ENCODE data around the gene PPA2. TPM values are rescaled to one million over a fixed set of nuclear protein-coding genes. Genes with fewer than 3 reads are reported as not detected.

PPA2 gene
- total RNA-seq, 1 experiment from 2014 or later: 98.5 TPM

DNA sequence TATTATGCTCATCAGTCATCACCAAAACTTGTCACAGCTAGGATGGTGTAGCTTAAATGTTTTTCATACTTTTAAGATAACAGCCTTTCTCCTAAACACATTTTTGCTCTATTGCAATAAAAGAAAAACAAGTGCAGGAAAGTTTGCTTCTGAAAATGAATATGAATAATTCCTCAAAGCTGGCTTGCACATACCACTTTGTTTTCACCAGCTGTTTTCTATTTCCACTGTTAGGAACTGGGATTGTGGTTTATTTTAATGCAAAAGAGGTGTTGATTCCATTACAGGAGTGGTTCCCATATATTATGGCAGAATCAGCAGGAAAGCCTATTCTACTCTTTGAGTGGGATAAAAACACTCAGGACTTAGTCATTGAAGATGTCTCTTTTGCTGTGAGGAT, 145.9 kb downstream of the PPA2 start:
- intact Hi-C loops (cut with micrococcal nuclease): no loop called here
- Histone ChIP-seq H3K4me3 (replicated peaks in 1 of 2; ENCODE audit: low read depth in 1 of 2, low read length in 2 of 2) (no peak overlapping the region), H2AFZ (ENCODE audit: low read depth, low read length, poor library complexity, severe bottlenecking) (no peak overlapping the region), H3K4me1 (ENCODE audit: control insufficient read depth in 1 of 2, insufficient read depth in 2 of 2, low read length in 2 of 2) (no peaks in the 10 kb centered on the region), H3K36me3 (ENCODE audit: control insufficient read depth in 1 of 2, insufficient read depth in 2 of 2, low read length in 2 of 2) (no peaks in the 10 kb centered on the region), H3K27me3 (ENCODE audit: insufficient read depth, low read length) (no peaks in the 10 kb centered on the region), H3K9me2 (ENCODE audit: insufficient read depth) (no peaks in the 10 kb centered on the region), H3K4me2 (ENCODE audit: low read length) (no peak overlapping the region), H3K9me3 (ENCODE audit: control insufficient read depth in 1 of 2, insufficient read depth in 1 of 2, low read depth in 1 of 2, low read length in 2 of 2) (no peaks in the 10 kb centered on the region), H3K9ac (ENCODE audit: low read length) (no peak overlapping the region), H3K79me2 (ENCODE audit: insufficient read depth, low read length) (no peaks in the 10 kb centered on the region), H3K27ac (ENCODE audit: low read depth, low read length) (no peak overlapping the region), H4K20me1 (ENCODE audit: insufficient read depth) (no peaks in the 10 kb centered on the region)
- RAD21 ChIA-PET (ENCODE audit: low non-redundant PET in 1 of 2, low total read pairs in 2 of 2, uncharacterized antibody in 2 of 2, unreplicated experiment in 2 of 2): no interaction called here
- CTCF ChIA-PET: no interaction called here
- TF ChIP-seq CBX3 (IDR thresholded peaks at IDR 0.05; ENCODE audit: low read depth) (no peak), RAD21 (IDR thresholded peaks at IDR 0.05; ENCODE audit: low read depth) (no peak), TCF7L2 (IDR thresholded peaks at IDR 0.05; ENCODE audit: borderline replicate concordance, extremely low read depth, insufficient read depth, insufficient read length) (no peak), JUND (IDR thresholded peaks at IDR 0.05) (no peak), SIN3A (IDR thresholded peaks at IDR 0.05; ENCODE audit: low read depth) (no peak)
- TF ChIP-seq, protein P1, sequence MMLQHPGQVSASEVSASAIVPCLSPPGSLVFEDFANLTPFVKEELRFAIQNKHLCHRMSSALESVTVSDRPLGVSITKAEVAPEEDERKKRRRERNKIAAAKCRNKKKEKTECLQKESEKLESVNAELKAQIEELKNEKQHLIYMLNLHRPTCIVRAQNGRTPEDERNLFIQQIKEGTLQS (IDR thresholded peaks at IDR 0.05): no peak
- DNase-seq (ENCODE audit: low read depth, low spot score) (no peak), ATAC-seq (no peak)
- POLR2A ChIA-PET: no interaction called here
- no TSS peak for BruUV-seq (replicated peaks)

DNA sequence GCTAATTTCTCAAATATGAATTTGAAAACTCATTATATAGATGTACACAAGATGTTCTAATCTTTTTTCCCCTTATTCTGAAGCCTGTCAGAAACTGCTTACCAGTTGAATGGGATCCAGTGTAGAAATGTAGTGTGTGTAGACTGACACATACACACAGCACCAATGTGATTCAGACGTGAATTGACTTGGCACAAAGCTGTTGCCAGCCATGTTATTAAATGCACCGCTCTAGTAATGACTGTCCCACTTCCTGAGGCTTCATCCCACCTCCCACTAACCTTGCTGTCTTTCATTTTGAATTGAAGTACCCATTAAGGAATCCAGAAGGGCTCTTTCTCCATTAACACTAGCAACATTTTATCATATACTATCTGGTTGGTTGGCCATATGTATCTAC, 146.6 kb downstream of the PPA2 start:
- intact Hi-C loops (cut with micrococcal nuclease): no loop called here
- no peaks in the 10 kb centered on the region for H3K36me3 ChIP-seq (ENCODE audit: control insufficient read depth in 1 of 2, insufficient read depth in 2 of 2, low read length in 2 of 2)
- ChIA-PET POLR2A (no interaction called here), CTCF (no interaction called here), RAD21 (ENCODE audit: low non-redundant PET in 1 of 2, low total read pairs in 2 of 2, uncharacterized antibody in 2 of 2, unreplicated experiment in 2 of 2) (no interaction called here)
- H3K4me3 ChIP-seq (replicated peaks in 1 of 2; ENCODE audit: low read depth in 1 of 2, low read length in 2 of 2): no peak overlapping the region
- DNase-seq (ENCODE audit: low read depth, low spot score): no peak
- H3K4me1 ChIP-seq (ENCODE audit: control insufficient read depth in 1 of 2, insufficient read depth in 2 of 2, low read length in 2 of 2): no peaks in the 10 kb centered on the region
- no TSS peak for BruUV-seq (replicated peaks)
- H3K9me3 ChIP-seq (ENCODE audit: control insufficient read depth in 1 of 2, insufficient read depth in 1 of 2, low read depth in 1 of 2, low read length in 2 of 2): no peaks in the 10 kb centered on the region
- H3K27ac ChIP-seq (ENCODE audit: low read depth, low read length): no peak overlapping the region
- ATAC-seq: no peak
- no peaks in the 10 kb centered on the region for H4K20me1 ChIP-seq (ENCODE audit: insufficient read depth)
- no peaks in the 10 kb centered on the region for H3K79me2 ChIP-seq (ENCODE audit: insufficient read depth, low read length)
- no peaks in the 10 kb centered on the region for H3K9me2 ChIP-seq (ENCODE audit: insufficient read depth)
- no peak overlapping the region for H3K4me2 ChIP-seq (ENCODE audit: low read length)
- H3K27me3 ChIP-seq (ENCODE audit: insufficient read depth, low read length): no peaks in the 10 kb centered on the region
- TF ChIP-seq RAD21 (IDR thresholded peaks at IDR 0.05; ENCODE audit: low read depth): no peak
- no peak overlapping the region for H2AFZ ChIP-seq (ENCODE audit: low read depth, low read length, poor library complexity, severe bottlenecking)
- no peak overlapping the region for H3K9ac ChIP-seq (ENCODE audit: low read length)

Other genes with a start within 250 kb of the PPA2 start
- gene ARHGEF38, start 78.6 kb upstream of the PPA2 start, total RNA-seq (2021; ENCODE audit: unreplicated experiment): not detected
- gene INTS12, start 234.6 kb upstream of the PPA2 start, total RNA-seq (2021; ENCODE audit: unreplicated experiment): 18.5 TPM
- 22.5 TPM for gene GSTCD, start 234.7 kb upstream of the PPA2 start, total RNA-seq (2021; ENCODE audit: unreplicated experiment)

Measured in HCT116 (cell line).